Adrenal gland (tissue), 12 donors: ENCODE results near the gene ERBIN. TPM values are rescaled to one million over a fixed set of nuclear protein-coding genes. Genes with fewer than 3 reads are reported as not detected.
"Not testable (repeated sequence)": the region's sequence is repeated elsewhere in the genome, so short reads cannot be mapped to it uniquely, and the experiment has no call there.

Source experiments
- DNase-seq, 7 donors: peaks; one replicate each; pipeline ENCODE4 v3.0.0-alpha.2; 2019 to 2020
- H3K27ac ChIP-seq, 5 donors: fragments of 200-600 bp; sonication (generic) in 4 of 5; 1 replicate in 3 of 5; 2 replicates in 2 of 5; pipeline versions ENCODE4 v1.5.1 to v1.8.0; 2016 to 2020; ENCODE audit warnings: mild to moderate bottlenecking in 1 of 5
- H3K27me3 ChIP-seq: fragments of 200-600 bp; 2 replicates; pipeline ENCODE4 v1.8.0; 2021
- H3K36me3 ChIP-seq, 2 donors: fragments of 200-600 bp; replicated peaks in 1 of 2; 1 replicate in 1 of 2; 2 replicates in 1 of 2; pipeline versions ENCODE4 v1.5.1 to v1.8.0; 2018 to 2022
- H3K4me1 ChIP-seq, 2 donors: fragments of 200-600 bp; replicated peaks in 1 of 2; 1 replicate in 1 of 2; 2 replicates in 1 of 2; pipeline versions ENCODE4 v1.5.1 to v1.8.0; 2018 to 2021
- H3K4me3 ChIP-seq, 4 donors: fragments of 200-600 bp; sonication (generic) in 3 of 4; one replicate each; pipeline ENCODE4 v1.5.1; 2016 to 2018
- H3K9me3 ChIP-seq, 3 donors: fragments of 200-600 bp; sonication (generic) in 1 of 3; replicated peaks in 1 of 3; 1 replicate in 2 of 3; 2 replicates in 1 of 3; pipeline versions ENCODE4 v1.5.1 to v1.8.0; 2016 to 2021
- CTCF ChIP-seq, 6 experiments: fragments of 450-650 bp in 4 of 6; fragments of 200-600 bp in 2 of 6; sonication (generic) in 1 of 6; IDR thresholded peaks; 1 replicate in 5 of 6; 2 replicates in 1 of 6; pipeline versions ENCODE4 v1.5.1 to v1.8.0; 2016 to 2021; ENCODE audit warnings: antibody characterized with exemption in 6 of 6, mild to moderate bottlenecking in 2 of 6, moderate library complexity in 1 of 6
- POLR2A ChIP-seq, 2 donors: fragments of 450-650 bp; IDR thresholded peaks; one replicate each; pipeline ENCODE4 v1.6.1; 2017; ENCODE audit warnings: antibody characterized with exemption in 2 of 2, mild to moderate bottlenecking in 2 of 2, moderate library complexity in 1 of 2
- WGBS, 4 donors: extraction: QIAGEN DNeasy Blood & Tissue Kit in 2 of 4; methylation state at CpG; one replicate each; pipeline versions ENCODE4 v1.1.5 to v1.1.7; 2013 to 2017; 5-methylcytosine and 5-hydroxymethylcytosine counted together
- intact Hi-C, 2 donors: fragments of 100-400 bp; cut with DNase I; formaldehyde crosslinking; loops; one replicate each; pipeline versions ENCODE4 v1.14.1 to v1.15.0; 2022 to 2023
- polyA plus RNA-seq, 3 donors: library from polyadenylated mRNA; stranded (reverse); fragments of 200-250 nt in 2 of 3; fragments of 350-450 nt in 1 of 3; fragmentation: Illumina TruSeq in 1 of 3; extraction: RNeasy Lipid Tissue Mini Kit (QIAGEN cat#74804) in 1 of 3; gene quantifications; one replicate each; pipeline ENCODE4 v1.2.3, GENCODE V29; 2013 to 2014
- total RNA-seq, 9 donors: library from RNA; depleted of rRNA in 4 of 9; stranded (reverse); fragments of >200 nt in 4 of 9; fragments of 120-200 nt in 1 of 9; fragmentation: NEBNext Ultra II Directional in 1 of 9; extraction: Animal tissue kit (Norgen Biotek cat#: 25700) in 1 of 9; gene quantifications; one replicate each; pipeline versions ENCODE4 v1.1.0 to v1.2.4, GENCODE V29; 2013 to 2023
- donor health status: healthy with polysubstance abuse.
- donor health status: Bipolar disorder and iron deficiency.
- donor health status: DM: yes; HTN: yes; CAD: no.
- donor health status: DM: no; HTN: no; CAD: no.
- donor health status: DM: no; HTN: no; CAD: no.
- donor health status: DM: yes; HTN: yes; CAD: no.

ERBIN gene
- total and polyA plus RNA-seq, 12 donors = 10.7 to 74.0 (median 47.0) TPM

GRCh38 chr5:65882278-65882677 is 44.1 kb upstream of the ERBIN start:
- no peaks in the 10 kb centered on the region for H3K36me3 ChIP-seq
- H3K9me3 ChIP-seq = no peaks in the 10 kb centered on the region
- no peak for DNase-seq
- no peak overlapping the region for H3K4me3 ChIP-seq
- H3K27me3 ChIP-seq = no peaks in the 10 kb centered on the region
- H3K4me1 ChIP-seq = no peaks in the 10 kb centered on the region
- WGBS, 4 donors = 64 to 95% (median 78%) methylated on average over 2 of the region's 2 CpGs
- intact Hi-C loops = no loop called here
- H3K27ac ChIP-seq = no peak overlapping the region
- no peak for TF ChIP-seq CTCF (IDR thresholded peaks at IDR 0.05)
- TF ChIP-seq POLR2A (IDR thresholded peaks at IDR 0.05) = no peak

- Histone ChIP-seq H3K27me3 (no peaks in the 10 kb centered on the region), H3K4me3 (no peak overlapping the region), H3K36me3 (no peaks in the 10 kb centered on the region), H3K27ac (no peak overlapping the region), H3K4me1 (no peaks in the 10 kb centered on the region), H3K9me3 (no peaks in the 10 kb centered on the region)
- 89 to 94% (median 91%) methylated on average over 4 of the region's 4 CpGs for WGBS, 4 donors
- no peak for DNase-seq
- TF ChIP-seq POLR2A (IDR thresholded peaks at IDR 0.05) (no peak), CTCF (IDR thresholded peaks at IDR 0.05) (no peak)
- intact Hi-C loops = no loop called here
Observed at GRCh38 chr5:65883461-65883860, 42.9 kb upstream of the ERBIN start.

- intact Hi-C loops = no loop called here
- H3K36me3 ChIP-seq = no peaks in the 10 kb centered on the region
- WGBS, 4 donors = 66 to 73% (median 68%) methylated on average over 7 of the region's 7 CpGs
- H3K4me3 ChIP-seq = no peak overlapping the region
- no peaks in the 10 kb centered on the region for H3K4me1 ChIP-seq
- no peak overlapping the region for H3K27ac ChIP-seq
- H3K9me3 ChIP-seq = no peaks in the 10 kb centered on the region
- TF ChIP-seq POLR2A (IDR thresholded peaks at IDR 0.05) = no peak
- no peak for TF ChIP-seq CTCF (IDR thresholded peaks at IDR 0.05)
- no peak for DNase-seq
- no peaks in the 10 kb centered on the region for H3K27me3 ChIP-seq
Observed at GRCh38 chr5:65886387-65886786, 40.0 kb upstream of the ERBIN start.

GRCh38 chr5:65892024-65892423 is 34.4 kb upstream of the ERBIN start:
- H3K4me1 ChIP-seq, DNase-seq, intact Hi-C loops, H3K4me3 ChIP-seq, H3K36me3 ChIP-seq, H3K27me3 ChIP-seq, H3K27ac ChIP-seq, H3K9me3 ChIP-seq: not testable (repeated sequence)
- 85 to 100% (median 92%) methylated on average over 2 of the region's 2 CpGs for WGBS, 4 donors

- no peak for TF ChIP-seq CTCF (IDR thresholded peaks at IDR 0.05)
- TF ChIP-seq POLR2A (IDR thresholded peaks at IDR 0.05) = no peak
- 29 to 50% (median 35%) methylated on average over 1 of the region's 1 CpG for WGBS, 4 donors
- H3K4me3 ChIP-seq = no peak overlapping the region
Observed at GRCh38 chr5:65892801-65893200, 33.6 kb upstream of the ERBIN start.

More at GRCh38 chr5:65892801-65893200, 33.6 kb upstream of the ERBIN start:
- Histone ChIP-seq H3K36me3 (no peaks in the 10 kb centered on the region), H3K27ac (no peak overlapping the region), H3K27me3 (no peaks in the 10 kb centered on the region), H3K9me3 (no peaks in the 10 kb centered on the region), H3K4me1 (no peaks in the 10 kb centered on the region)
- intact Hi-C loops = no loop called here
- DNase-seq = peak in 3 of 7 donors; percentile 15 to 29 (median 19)
